HG03175 (cell line): ENCODE data around the gene UIMC1.

ENCODE experiments used
- ATAC-seq: cut with Tn5 transposase; IDR thresholded peaks from one replicate; pipeline ENCODE4 v1.9.1; 2021; ENCODE audit warnings: mild to moderate bottlenecking, moderate library complexity; ENCODE audit not compliant: unreplicated experiment

UIMC1 gene

DNA sequence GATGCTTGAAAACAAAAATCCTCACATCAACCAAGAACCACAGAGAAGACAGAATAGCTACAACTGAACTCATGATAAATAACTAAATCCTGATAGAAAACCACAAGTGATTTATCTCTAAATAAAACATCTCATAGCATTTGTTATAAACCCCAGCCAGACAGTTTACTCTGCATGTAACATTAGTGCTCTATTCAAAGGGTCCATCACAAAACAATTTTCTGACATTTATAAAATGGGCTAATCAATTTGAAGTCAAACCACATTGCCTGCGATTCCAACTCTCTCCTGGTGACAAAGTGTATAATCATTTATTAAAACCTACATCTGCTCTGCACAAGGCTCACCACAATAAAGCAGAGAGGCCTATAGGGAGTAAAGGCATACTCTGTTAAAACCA, 49.8 kb downstream of the UIMC1 start:
- ATAC-seq = no peak

DNA sequence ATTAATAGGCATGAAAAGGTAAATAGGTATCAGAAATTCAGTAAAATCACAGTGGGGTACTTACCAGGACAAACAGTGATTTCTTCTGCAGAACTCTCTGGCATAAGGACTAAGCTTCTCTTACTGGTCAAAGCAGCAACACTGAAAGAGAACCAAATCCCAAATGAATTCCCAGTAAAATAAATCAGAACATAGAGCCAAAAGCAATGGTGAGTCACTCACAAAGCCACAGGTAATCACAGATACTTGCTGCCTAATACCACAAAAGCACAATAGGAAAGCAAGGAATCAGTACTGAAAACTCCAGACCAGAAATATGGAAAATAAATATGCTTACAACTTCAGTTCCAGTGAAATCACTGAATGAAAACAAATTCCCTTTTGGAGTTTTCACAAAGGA, 50.7 kb downstream of the UIMC1 start:
- ATAC-seq = no peak

DNA sequence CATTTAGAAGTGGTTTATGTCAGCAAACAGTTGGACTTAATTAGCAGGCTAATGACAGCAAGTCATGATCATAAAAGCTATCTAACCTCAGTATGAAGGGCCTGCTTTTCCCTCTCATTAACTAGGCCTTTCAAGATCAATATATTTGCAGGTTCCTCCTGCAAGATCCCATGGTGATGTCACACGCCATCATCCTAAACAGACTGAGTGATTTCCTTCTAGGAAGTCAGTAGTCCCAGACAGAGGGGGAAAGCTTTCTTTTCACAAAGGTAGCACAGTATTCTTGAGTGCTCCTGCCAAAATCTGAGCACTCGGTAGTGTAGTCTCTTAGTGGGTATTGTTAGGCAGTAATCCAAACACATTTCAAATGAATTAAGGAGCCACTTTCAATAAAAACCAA, 52.5 kb downstream of the UIMC1 start:
- ATAC-seq = no peak

DNA sequence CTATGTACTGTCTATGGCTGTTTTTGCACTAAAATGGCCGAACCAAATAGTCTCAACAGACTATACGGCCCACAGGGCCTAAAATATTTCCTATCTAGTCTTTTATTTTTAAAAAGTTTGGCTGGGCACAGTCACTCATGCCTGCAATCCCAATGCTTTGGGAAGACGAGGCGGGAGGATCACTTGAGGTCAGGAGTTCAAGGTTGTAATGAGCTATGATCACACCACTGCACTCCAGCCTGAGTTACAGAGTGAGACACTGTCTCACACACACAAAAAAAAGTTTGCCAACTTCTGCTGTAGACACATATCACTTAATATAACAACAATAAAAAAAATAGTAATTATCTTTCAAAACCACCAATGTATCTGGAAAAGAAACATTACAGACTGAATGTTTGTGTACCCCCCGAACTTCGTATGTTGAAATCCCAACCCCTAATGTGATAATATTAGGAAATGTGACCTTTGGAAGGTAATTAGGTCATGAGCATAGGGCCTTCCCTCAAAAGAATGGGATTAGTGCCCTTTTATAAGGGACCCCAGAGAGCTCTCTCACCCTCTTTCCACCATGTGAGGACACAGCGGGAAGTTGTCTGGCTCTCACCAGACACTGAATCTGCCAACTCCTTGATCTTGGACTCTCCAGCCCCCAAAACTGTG, 53.9 kb downstream of the UIMC1 start:
- no peak for ATAC-seq

DNA sequence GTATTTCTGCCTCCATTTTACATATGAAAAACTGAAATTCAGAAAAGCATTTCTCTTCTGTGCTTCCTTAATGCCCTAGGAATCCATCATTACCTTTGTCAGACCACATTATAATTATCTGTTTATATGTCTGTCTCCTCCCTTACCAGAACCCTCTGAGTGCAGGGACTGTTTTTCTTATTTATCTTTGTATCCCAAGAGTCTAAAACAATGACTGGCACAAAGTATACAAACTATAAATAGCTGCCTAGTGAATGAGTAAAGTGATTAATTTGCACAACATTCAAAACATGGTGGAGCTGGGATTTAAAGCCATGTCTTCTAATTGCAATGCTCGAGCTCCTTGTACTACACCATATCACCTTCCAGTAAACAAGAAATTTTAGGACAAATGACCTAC, 58.1 kb downstream of the UIMC1 start:
- ATAC-seq = no peak

DNA sequence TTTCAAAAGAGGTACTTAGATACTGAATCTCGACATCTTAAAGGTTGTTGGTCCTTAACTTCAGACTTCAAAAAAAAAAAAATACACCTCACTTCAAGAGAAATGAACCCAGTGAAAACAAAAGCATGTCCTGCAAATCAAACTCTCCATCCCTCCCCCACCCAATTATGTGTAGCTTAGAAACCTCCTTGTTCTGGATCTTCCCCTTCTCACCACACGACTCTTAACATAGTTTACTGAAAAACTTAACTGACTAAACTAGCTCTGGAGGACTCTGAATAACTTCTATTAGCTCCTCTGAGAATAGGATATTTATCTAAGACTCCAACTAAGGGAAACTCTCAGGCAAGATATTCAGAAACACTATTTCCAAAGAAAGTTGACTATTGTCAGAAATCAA, 58.7 kb downstream of the UIMC1 start:
- ATAC-seq = no peak

DNA sequence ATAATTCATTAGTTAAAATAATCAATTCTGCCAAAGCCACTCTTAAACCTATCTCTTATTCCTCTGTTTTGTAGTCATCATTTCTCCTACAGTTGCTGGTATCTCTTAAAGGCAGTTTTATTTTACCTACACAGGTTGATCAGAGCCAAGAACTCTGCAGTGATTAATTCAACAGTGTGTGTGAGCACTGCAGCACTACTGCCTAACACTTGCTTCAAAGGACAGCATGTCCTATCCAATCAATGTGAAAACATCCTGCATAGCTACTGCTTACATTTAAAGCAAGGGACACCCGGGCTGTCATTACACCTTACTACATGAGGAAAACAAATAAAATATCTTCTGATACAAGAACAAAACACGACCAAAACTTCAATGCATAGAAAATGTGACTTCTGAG, 62.3 kb downstream of the UIMC1 start:
- no peak for ATAC-seq

DNA sequence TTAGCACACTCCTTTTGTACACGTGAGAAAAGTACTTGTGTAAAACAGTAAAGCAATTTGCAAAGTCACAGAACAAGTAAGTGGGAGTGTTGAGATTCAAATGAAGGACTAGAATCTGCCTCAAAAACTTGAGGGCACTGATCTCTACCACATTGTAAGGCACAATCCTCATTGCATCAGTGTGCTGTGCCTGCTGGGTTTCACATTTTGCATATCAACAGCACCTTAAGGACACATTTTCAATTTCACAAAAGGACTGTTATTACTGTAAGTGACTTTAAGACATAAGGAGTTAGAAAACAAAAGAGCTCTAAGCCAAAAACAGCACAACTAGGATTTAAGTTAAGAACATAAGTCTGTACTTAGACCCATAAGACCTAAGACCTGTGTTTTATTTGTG, 62.8 kb downstream of the UIMC1 start:
- no peak for ATAC-seq

DNA sequence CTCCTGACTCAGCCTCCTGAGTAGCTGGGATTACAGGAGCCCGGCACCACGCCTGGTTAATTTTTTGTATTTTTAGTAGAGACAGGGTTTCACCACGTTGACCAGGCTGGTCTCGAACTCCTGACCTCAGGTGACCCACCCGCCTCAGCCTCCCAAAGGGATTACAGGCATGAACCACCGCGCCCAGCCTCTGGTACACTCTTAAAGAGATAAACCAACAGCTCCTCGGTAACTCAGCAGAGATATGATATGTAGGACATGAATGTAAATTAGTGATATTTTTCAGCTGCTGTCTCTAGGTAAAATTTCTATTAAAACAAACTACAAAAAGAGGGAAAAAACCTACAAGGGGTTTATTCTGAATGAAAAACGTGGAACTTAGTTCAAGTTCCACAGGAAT, 64.6 kb downstream of the UIMC1 start:
- ATAC-seq = no peak

DNA sequence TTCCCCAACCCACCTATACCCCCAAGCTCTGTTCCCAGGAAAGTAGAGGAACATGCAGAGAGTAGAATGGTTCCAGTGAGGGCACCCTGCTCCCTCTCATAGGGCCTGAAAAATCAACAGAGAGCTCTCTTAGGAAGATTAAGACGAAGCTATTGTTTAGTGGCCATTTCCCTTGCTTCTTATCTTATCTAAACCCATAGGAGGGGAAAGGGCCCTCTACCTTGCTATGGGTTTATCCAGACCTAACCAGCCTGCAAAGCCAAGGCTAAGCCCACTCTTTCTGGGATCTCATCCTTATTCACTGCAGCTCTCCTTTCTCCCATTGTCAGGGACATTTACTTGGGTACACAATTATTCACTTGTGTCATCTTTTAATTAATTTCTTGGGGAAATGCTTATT, 68.1 kb downstream of the UIMC1 start:
- ATAC-seq = no peak

DNA sequence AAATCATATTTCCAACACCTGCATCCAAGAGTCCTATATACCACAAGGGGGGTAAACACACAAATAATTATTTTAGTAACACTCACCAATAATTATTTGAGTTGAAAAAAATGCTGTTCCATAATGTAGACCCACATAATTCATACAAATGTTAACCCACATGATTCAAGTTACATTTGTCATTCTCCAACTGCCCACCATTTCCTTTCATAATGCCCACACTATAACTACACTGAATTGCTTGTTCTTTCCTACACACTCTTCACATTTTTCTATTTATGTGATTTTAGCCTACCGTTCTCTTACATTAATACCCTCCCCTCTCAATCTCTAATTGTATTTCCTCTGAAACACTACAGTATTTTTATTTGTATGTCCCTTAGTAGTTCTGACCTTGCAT, 71.6 kb downstream of the UIMC1 start:
- no peak for ATAC-seq

DNA sequence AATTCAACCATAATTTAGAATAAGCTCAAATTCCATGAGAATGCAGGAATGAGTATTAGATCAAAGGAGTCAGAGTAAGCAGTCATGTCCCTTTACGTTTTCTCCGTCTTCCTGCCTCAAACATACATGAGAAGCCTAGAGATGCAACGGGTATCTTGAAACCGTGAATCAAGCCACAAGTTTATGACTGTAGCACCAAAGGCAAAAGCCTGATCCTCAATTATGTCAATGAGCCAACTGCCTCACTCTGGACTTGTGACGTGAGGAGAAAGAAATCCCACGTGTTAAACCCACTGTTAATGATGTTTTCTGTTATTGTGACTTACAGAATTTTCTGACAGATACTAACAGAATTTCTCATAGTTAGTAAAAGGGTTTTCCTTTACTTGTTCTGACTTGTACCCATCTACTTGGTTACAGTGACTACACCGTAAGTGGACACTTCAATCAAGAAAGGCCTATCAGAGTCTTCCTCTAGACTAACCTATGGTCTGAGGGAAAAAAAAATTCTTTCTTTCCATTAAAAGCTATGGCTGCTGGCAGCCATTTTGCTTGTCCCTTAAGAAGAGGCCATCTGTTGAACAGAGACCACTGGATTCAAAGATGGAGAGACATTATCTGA, 72.2 kb downstream of the UIMC1 start:
- ATAC-seq = no peak

DNA sequence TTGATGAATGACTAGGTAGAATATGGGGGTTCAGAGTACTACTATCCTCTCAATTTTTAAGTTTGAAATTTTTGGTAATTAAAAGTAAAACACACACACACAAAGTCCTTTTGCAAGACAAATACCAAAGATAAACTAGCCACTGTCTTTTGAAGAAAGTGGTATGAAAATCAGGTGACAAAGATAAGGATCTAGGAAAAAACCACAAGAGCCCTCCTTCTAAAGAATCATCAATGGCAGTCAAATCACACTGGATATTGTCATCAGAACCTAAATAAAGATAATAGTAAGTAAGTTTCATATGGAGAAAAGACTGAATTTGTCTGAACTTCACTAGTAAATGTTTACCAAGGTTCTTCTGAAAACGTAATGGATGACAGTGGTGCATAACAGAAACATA, 76.9 kb downstream of the UIMC1 start:
- no peak for ATAC-seq

DNA sequence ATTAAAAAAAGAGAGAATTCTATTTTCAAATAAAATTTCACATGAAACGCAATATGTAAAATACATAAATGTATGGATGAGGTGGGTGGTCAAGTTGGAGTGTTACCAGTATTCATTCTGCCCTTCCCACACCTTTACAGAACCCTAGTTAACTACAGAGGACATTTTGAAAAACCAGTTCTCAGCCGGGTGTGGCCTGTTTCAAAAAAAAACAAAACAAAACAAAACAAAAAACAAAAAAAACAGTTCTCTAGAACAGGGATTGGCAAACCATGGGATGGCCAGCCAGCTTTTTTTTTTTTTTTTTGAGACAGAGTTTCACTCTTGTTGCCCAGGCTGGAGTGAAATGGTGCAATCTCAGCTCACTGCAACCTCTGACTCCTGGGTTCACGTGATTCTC, 79.0 kb downstream of the UIMC1 start:
- ATAC-seq = no peak

DNA sequence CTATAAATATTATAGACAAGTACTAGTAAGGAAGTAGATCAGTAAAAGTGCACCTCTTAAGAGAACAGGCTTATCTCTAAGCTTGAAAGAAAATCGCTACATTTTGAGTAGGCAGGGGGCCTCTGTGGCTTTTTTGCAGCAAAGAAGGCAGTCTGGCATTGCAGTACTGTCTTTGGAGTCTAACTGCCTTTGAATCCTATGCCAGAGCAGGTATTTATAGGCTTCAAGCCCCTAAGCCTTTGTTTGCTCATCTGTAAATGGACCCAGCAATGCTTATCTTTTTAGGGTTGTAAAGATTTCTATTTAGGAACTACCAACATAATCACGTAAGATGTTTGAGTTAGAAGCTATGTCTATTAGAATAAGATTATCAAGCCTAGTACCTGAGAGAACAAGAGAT, 83.8 kb downstream of the UIMC1 start:
- no peak for ATAC-seq

DNA sequence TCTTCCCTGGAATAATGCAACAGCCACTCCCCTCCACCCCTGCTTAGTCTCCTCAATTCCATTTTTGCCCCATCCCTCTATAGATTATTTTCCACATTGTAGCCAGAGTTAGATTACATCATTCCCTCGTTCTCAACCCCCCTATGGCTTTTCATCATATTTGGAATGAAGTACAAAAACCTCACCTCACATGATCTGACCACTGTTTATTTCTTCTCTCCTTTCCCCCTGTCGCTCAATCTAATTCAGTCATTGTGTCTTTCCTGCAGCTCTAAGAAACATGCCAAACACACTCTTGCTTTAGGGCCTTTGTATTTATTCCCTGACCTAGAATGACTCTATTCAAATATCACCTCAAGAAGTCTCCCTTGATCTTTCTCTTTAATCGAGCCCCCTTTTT, 84.9 kb downstream of the UIMC1 start:
- no peak for ATAC-seq

DNA sequence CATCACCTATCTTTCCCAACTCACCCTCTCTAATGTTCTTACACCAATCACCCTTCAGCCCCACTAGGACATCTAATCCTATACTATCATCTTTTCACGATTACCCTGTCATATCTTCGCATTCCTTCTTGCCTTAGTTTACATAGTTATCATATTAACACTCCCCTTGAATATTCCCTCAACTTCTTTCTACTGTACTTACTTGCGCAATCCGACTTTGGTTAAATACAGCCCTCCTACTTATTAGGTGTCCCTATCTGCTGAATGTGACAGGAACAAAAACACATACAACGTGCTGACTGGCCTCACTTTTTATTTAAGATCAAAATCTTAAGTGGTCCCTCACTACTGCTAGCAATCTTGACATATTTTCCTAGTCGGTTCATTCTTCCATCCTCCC, 88.0 kb downstream of the UIMC1 start:
- no peak for ATAC-seq

DNA sequence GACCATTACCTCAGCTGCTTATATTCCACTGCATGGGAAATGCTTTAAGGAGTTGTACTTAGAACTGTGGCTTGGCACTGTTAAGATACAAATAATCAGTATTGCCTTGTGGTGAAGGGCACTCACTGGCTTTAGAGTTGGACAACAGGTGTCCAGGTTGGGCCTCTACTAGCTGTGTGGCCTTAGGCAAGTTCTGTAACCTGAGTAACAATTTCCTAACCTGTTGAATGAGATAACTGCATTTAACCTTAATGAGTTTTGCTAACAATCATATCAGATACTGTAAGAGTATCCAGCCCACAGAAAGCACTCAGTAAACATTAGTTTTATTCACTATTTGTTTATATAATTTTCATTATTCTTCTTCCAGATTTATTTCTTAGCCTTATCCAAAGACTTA, 90.2 kb downstream of the UIMC1 start:
- ATAC-seq = no peak

DNA sequence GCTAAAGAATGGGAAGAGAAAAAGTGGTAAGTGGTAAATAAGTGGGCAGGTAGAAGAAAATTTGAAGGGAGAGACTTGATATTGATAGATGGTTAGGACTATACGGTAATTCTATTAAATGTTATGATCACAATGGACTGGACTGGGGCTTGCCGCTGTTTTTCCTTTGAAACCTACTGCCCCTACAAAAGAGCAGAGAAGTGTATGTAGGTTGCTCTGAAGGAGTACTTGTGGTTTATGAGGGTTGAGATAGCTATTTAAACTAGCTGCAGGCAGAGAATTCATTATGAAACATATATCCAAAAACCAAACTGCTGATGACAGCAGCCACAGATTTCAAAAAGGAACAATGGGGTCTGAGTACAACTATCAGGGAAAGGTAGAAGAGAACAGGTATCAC, 90.7 kb downstream of the UIMC1 start:
- ATAC-seq = no peak

DNA sequence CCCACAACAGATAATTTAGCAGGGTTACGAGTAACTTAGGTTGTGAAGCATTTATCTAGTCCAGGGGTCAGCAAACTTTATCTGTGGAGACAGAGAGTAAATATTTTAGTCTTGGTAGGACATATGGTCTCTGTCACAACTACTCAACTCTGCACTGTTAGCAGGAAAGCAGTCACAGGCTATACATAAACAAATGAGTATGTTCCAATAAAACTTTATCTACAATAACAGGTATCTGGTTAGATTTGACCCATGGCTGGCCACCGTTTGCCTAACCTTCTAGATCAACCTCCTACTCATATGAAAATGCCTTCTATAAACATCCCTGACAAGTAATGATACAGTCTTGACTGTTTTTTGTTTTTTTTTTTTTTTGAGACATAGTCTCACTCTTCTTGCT, 94.5 kb downstream of the UIMC1 start:
- ATAC-seq = no peak

DNA sequence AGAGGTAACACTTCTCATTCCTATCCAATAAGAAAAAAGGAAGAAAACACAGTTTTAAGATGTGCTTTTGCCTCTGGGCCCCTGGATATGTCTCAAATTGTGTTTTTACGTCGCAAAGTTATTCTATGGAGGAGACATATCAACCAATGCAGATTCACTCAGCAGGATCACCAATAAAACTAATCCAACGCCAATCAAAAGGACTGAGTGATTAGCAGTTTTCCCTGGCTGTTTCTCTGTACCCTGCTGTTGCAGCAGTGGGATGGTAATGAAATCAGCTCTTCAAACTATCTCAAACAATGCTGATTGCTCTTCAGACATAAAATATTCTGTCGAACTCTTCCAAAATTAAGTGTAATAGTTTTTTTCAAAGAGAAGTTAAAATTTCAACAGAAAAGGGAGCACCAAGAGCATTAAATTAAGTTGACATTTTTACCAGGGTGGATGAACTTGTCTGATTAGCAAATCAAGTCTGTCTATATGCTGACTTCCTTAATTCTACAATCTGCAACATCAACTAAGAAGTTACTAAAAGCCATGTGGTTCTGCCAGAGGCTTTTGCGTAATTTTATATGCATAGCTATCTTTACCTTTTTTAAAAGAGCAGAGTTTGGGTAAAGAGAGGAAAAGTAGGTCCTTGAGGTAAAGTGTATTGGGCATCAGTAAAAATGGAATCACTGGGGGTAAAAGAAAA, 97.8 kb downstream of the UIMC1 start:
- ATAC-seq = no peak

DNA sequence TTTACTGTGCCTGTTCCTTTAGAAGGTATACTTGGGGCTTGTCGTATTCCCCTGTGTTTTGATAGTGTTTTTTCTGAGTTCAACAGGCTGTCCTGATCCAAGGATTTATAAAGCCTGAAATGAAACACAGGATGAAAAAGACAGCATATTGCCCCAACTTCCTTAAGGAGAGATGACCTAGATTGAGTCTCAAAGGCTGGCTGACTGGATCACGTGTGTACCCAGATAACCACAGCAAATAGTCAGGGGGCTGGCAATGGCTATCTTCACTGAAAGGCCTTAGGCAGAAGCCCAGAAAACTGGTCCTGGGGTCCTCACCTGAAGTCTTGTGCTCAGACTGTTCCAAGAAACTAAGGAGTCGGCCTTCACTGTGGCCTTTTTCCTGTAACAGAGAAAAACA, 99.8 kb downstream of the UIMC1 start:
- ATAC-seq = no peak

DNA sequence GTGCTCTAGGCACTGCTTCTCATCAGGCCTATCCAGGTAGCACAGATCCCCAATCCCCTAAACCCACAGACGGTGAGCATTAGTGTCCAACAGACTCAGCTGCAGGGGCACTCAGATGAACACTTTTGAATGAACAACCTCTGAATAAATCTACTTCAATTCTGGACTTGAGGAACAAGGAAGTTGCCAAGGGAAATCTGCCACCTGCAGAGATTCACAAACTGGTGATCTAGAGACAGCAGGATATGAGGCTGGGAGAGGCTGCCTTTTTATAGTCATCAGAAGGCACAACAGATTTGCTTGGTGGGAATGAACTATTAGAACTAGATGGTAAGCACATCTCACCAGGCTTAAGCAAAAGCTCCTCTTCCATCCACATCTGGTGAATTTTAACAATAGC, 100.5 kb downstream of the UIMC1 start:
- ATAC-seq = no peak
